Measurements from ENCODE around the gene SMAD5.

SMAD5 gene

GRCh38 chr5:136197462-136198142 lies 65.0 kb downstream of the SMAD5 start:
- DNase-seq (ENCODE audit: low spot score), result no peak

- DNase-seq (ENCODE audit: low spot score), result no peak
Observed at GRCh38 chr5:136198453-136198852, 65.8 kb downstream of the SMAD5 start.

- DNase-seq (ENCODE audit: low spot score), result no peak
Observed at GRCh38 chr5:136199408-136199807, 66.8 kb downstream of the SMAD5 start.

- no peak for DNase-seq (ENCODE audit: low spot score)
Observed at GRCh38 chr5:136200130-136200529, 67.5 kb downstream of the SMAD5 start.

GRCh38 chr5:136200761-136201160 lies 68.1 kb downstream of the SMAD5 start:
- no peak for DNase-seq (ENCODE audit: low spot score)

- no peak for DNase-seq (ENCODE audit: low spot score)
Observed at GRCh38 chr5:136201870-136202269, 69.2 kb downstream of the SMAD5 start.

- DNase-seq (ENCODE audit: low spot score), result no peak
Observed at GRCh38 chr5:136202469-136203205, 70.0 kb downstream of the SMAD5 start.

- no peak for DNase-seq (ENCODE audit: low spot score)
Observed at GRCh38 chr5:136203303-136203922, 70.8 kb downstream of the SMAD5 start.

GRCh38 chr5:136205061-136205702 lies 72.5 kb downstream of the SMAD5 start:
- DNase-seq (ENCODE audit: low spot score), result no peak

GRCh38 chr5:136205941-136206340 lies 73.3 kb downstream of the SMAD5 start:
- no peak for DNase-seq (ENCODE audit: low spot score)

GRCh38 chr5:136206361-136206760 lies 73.7 kb downstream of the SMAD5 start:
- DNase-seq (ENCODE audit: low spot score), result no peak

- DNase-seq (ENCODE audit: low spot score), result no peak
Observed at GRCh38 chr5:136207631-136208030, 75.0 kb downstream of the SMAD5 start.

GRCh38 chr5:136208916-136209315 lies 76.3 kb downstream of the SMAD5 start:
- DNase-seq (ENCODE audit: low spot score), result no peak

- DNase-seq (ENCODE audit: low spot score), result no peak
Observed at GRCh38 chr5:136209346-136209910, 76.8 kb downstream of the SMAD5 start.

- no peak for DNase-seq (ENCODE audit: low spot score)
Observed at GRCh38 chr5:136210259-136210658, 77.6 kb downstream of the SMAD5 start.

GRCh38 chr5:136211282-136212040 lies 78.8 kb downstream of the SMAD5 start:
- DNase-seq (ENCODE audit: low spot score), result no peak

- peak; percentile 42 for DNase-seq (ENCODE audit: low spot score)
Observed at GRCh38 chr5:136212252-136212721, 79.6 kb downstream of the SMAD5 start.

GRCh38 chr5:136213919-136214493 lies 81.4 kb downstream of the SMAD5 start:
- DNase-seq (ENCODE audit: low spot score), result no peak

- no peak for DNase-seq (ENCODE audit: low spot score)
Observed at GRCh38 chr5:136215812-136216211, 83.2 kb downstream of the SMAD5 start.

- DNase-seq (ENCODE audit: low spot score), result no peak
Observed at GRCh38 chr5:136216230-136216629, 83.6 kb downstream of the SMAD5 start.

- DNase-seq (ENCODE audit: low spot score), result no peak
Observed at GRCh38 chr5:136221340-136221739, 88.7 kb downstream of the SMAD5 start.

All from hematopoietic multipotent progenitor cell treated with erythropoietin and hydrocortisone succinate and interleukin-3 and kit ligand, for 15 days (in vitro differentiated cells).